NCI-H748 (cell line): ENCODE data around the gene CACNA1B.

Experiments used
- DNase-seq: peaks from one replicate; lab custom pipeline; 2025; ENCODE audit not compliant: unreplicated experiment; lab: John Stamatoyannopoulos, UW

The CACNA1B gene

GRCh38 chr9:138025908-138026307, 148.3 kb downstream of the CACNA1B start:
- DNase-seq: no peak

GRCh38 chr9:138028596-138028995, 151.0 kb downstream of the CACNA1B start:
- no peak for DNase-seq

DNA sequence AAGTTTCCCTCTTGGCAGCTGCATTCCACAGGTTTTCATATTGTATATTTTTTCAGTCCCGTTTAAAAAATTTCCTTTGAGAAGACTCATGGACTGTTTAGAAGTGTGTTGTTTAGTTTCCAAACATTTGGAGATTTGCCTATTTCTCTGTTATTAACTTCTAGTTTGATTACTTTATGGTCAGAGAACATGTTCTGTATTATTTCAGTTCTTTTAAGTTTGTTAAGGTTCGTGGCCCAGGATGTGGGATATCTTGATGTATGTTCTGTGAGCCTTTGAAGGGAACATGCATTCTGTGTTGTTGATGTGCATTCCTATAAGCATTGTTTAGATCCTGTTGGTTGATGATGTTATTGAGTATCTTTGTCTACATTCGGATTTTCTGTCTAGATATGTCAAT, 153.6 kb downstream of the CACNA1B start:
- no peak for DNase-seq

GRCh38 chr9:138033950-138034349, 156.4 kb downstream of the CACNA1B start:
- no peak for DNase-seq

DNA sequence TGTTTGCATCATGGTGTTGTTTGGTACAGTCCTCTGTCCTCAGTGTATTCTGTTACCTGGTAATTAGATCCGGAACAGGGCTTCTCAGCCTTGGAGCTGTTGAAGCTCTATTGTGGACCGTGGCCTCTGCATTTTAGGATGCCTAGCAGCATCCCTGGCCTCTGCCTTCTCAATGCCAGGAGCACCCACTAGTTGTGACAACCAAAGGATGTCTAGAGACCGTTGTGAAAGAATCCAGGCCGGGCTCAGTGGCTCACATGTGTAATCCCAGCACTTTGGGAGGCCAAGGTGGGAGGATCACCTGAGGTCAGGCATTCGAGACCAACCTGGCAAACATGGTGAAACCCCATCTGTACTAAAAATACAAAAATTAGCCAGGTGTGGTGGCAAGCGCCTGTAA, 159.6 kb downstream of the CACNA1B start:
- DNase-seq: no peak

- no peak for DNase-seq
Measured at GRCh38 chr9:138038244-138038671, 160.7 kb downstream of the CACNA1B start.

DNA sequence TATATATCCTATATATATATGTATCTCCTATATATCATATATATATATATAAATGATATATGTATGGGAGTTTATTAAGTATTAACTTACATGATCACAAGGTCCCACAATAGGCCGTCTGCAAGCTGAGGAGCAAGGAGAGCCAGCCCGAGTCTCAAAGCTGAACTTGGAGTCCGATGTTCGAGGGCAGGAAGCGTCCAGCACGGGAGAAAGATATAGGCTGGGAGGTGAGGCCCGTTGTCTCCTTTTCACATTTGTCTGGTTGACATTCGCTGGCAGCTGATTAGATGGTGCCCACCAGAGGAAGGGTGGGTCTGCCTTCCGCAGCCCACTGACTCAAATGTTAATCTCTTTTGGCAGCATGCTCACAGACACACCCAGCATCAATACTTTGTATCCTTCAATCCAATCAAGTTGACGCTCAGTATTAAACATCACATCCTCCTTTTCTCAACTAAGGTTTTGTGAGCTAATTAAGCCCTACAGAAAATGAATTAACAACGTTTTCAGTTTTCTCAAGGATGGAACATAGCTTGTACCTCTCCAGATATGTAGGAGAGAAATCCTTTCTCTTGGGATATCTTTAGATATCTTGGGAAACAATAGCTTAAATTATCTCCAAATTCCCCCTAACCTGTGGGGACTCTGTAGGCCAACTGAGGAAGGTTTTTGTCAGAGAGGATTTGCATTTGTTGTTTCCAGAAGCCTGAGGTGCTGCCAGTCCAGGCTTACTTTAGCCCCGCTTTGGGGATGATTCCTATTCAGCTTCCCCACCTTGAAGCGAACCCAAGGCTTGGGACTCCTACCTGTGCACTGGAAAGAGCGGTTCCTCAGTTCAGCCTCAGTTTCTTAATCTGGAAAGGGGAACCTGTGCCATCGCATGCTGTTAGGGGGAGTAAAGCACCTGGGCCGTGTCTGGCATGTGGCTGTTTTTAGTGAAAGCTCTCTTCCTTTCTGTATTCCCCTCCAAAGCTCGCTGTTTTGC, 163.2 kb downstream of the CACNA1B start:
- no peak for DNase-seq

DNA sequence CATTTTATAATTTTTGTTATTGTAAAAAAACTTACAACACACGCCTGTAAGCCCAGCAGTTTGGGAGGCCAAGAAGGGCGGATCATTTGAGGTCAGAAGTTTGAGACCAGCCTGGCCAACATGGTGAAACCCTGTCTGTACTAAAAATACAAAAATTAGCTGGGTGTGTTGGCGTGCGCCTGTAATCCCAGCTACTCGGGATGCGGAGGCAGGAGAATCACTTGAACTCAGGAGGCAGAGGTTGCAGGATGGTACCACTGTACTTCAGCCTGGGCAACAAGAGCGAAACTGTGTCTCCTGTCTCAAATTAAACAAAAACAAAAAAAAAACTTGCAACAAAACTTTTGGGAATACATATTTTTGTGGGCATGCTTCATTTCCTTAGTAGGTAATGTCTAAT, 164.6 kb downstream of the CACNA1B start:
- DNase-seq: no peak

DNA sequence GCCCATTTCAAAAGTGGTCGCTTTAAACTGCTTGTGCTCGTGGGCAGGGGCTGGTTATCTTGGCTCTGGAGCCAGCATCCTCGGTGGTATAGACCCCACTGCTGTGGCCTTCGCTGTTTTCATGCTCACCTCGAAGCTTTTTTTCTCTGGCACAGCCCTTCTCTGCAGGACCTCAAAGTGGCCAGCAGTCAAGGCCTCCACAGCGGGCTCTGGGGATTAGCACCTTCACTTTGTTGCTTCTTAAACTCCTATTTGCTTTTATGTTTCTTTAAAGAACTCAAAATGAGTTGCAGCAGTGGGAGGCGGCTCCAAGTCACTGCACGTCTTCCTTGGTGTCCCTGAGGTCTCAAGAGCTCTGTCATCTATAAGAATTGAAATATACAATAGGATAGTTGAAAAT, 165.1 kb downstream of the CACNA1B start:
- no peak for DNase-seq

DNA sequence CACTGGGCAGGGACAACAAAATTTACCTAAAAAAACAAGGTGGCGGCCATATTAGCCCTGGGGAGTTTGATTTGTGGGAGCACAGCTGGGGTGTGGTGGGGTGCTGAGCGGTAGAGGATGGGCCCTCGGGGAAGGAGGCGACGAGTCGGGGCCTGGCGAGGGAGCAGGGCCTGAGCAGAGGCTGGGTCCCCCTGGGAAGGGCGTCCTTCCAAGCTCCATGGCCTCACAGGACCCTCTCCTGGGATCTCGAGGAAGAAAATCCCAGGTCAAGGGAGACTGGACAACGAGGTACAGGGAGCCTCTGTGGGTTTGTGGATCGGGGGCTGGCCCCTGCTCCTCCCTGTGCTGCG, 165.5 kb downstream of the CACNA1B start:
- no peak for DNase-seq

DNA sequence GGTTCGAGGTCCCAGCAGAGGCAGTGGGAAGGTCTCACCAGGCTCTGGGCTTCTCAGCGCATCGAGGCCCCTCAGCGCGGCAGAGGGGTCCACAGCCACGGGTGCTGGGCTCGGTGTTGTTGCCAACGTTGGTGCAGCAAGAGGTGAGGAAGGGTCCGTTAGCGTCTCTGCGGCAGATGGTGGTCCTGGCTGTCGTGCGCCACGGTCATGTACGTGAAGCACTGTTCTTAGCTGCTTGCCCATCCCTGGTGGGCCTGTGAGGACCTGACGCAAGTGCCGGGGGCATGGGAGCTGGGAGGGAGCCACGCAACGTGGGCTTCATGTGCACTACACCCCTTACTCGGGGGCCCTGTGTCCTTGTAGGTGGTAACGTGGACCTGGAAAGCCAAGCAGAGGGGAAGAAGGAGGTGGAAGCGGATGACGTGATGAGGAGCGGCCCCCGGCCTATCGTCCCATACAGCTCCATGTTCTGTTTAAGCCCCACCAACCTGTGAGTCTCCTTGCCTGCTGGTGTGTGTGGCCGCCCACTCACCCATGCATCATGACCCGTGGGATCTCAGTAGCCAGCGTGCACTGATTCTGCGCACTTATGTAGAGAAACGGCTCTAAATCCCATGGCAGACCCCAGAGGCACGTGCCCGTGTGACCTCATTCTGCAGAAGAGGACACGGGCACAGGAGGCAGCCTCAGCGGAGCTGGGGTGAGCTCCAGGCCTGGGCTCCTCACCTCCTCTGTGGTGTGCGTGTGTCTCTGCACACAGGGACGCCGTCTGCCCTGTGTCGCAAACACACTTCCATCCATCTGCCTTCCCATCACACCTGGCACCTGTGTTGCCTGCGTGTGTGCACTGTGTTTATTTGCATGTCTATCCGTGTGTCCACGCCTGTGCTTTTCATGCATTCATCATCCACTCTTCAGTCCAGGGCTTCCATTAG, 166.1 kb downstream of the CACNA1B start:
- no peak for DNase-seq

- no peak for DNase-seq
Measured at GRCh38 chr9:138044485-138045383, 167.2 kb downstream of the CACNA1B start.

DNA sequence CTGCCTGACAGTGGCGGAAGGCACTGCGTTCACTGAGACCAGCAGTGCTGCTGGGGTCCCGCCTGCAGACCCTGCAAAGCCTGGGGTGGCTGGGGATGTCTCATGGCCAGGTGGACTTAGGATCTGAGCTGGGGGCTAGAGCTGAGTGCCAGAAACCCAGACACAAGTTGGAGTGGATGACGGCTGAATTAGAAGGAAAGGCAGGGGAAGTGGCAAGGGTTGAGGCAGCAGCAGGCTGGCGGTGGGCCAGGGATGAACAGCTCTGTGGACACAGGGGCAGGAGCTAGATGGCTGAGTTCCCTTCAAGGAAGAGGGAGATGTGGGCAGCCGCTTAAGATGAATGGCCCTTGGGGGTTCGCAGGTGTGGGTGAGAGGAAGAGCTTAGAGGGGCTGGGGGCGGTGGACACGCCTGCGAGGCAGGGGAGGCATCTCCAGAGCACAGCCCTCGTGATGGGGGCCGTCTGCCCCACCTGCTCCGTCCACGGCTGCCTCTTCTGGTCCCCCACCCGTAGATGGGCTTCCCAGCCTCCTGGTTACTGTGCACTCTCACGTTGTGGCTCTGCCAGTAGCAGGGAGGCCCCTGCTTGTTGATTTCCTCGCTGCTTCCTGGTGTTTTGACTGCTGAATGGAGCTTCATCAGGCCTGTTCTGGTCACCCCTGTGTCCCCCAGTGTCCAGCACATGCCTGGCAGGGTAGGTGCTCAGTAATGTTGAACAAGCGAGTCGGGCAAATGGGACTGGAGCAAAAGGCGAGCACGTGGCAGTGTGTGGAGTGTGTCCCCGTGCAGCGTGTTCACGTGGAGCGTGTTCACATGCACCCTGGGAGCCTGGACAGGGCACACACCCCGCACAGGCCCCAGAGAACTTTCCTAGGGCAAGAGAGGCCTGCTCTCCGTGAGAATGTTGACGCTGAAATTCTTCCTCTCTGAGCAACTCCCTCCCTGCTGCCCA, 168.2 kb downstream of the CACNA1B start:
- no peak for DNase-seq

- DNase-seq: no peak
Measured at GRCh38 chr9:138046641-138047301, 169.2 kb downstream of the CACNA1B start.

DNA sequence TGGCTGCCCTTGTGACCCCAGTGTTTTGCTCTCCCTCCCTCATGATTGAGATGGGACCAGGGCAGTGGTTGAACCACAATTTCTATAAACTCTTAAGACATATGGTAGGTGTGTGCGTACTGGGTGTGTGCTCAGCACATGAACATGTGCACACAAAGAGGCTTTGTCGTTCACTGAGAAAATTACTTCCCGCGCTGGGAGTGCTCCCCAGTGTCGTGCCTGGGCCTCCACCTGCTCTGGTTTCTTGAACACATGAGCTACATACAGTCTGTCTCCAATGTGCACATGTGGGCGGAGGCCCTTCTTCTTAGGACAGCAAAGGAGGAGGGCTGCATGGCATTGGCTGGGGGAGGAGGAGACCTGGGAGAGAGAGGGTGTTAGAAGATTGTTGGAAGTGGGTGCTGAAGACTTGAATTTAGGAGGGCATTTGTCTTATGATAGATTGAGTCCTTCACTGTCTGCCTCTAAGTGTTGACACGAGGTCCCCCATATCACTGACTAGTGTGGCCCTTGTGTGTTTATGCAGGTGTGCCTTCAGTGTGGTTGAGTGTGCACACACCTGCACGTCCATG, 170.0 kb downstream of the CACNA1B start:
- no peak for DNase-seq

- DNase-seq: no peak
Measured at GRCh38 chr9:138048184-138048583, 170.6 kb downstream of the CACNA1B start.

- no peak for DNase-seq
Measured at GRCh38 chr9:138049085-138049778, 171.7 kb downstream of the CACNA1B start.

DNA sequence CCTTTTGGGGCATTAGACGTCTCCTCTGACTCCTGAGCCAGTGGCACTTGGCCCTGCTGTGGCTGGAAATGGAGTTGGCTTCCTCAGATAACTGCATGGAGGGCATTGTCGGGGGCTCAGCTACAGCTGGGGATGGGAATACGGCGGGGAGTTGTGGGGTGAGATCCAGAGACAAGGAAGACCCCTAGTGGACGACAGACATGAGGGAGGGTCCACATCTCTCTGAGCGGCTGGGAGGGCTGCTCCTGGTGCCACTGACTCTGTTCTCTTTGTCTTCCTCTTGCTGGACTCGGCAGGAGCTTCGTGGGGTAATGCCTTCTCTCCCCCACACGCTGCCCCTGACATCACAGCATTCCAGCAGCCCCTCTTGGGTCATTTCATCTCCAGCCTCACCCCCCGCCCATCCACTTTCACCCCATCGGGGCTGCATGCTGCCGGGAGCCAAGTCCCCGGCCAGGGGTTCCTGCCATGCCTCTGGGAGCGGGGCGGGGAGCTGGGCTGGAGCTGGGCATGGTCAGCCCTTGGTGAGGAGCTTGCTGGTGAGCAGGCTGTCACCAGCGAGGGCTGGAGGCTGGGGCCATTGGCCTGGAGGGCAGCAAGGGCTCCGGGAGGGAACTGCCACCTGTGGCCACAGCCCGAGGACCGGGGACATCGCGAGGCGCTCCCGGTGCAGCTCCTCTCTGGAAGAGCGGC, 172.3 kb downstream of the CACNA1B start:
- DNase-seq: no peak
